Cerebellar nuclear complex (tissue), 1 donor: ENCODE data around the gene ZSCAN4.

Experiments
- DNase-seq, 2 experiments: peaks; one replicate each; lab custom pipeline; 2025; lab: John Stamatoyannopoulos, UW

The ZSCAN4 gene

GRCh38 chr19:57675881-57676280 lies 7.1 kb downstream of the ZSCAN4 start:
- no peak for DNase-seq

- no peak for DNase-seq
These were observed 13.6 kb downstream of the ZSCAN4 start for GRCh38 chr19:57682226-57682766.

- no peak for DNase-seq
These were observed 18.0 kb downstream of the ZSCAN4 start for GRCh38 chr19:57686727-57687126.

GRCh38 chr19:57687363-57688010 lies 18.8 kb downstream of the ZSCAN4 start:
- DNase-seq, result no peak

- DNase-seq, result no peak
These were observed 19.5 kb downstream of the ZSCAN4 start for GRCh38 chr19:57688011-57688763.

GRCh38 chr19:57689750-57690149 lies 21.0 kb downstream of the ZSCAN4 start:
- no peak for DNase-seq

GRCh38 chr19:57701625-57702024 lies 32.9 kb downstream of the ZSCAN4 start:
- no peak for DNase-seq

- no peak for DNase-seq
These were observed 37.6 kb downstream of the ZSCAN4 start for GRCh38 chr19:57706346-57706745.

GRCh38 chr19:57708641-57709361 lies 40.1 kb downstream of the ZSCAN4 start, which contains the start of gene ZNF154:
TSS of gene ZNF154 (minus strand) at chr19:57709204. CDS start at chr19:57708971, 233 bp downstream.
- peak in 1 of 2 experiments; percentile 69 for DNase-seq

- no peak for DNase-seq
These were observed 40.9 kb downstream of the ZSCAN4 start for GRCh38 chr19:57709616-57710015.

- DNase-seq, result no peak
These were observed 43.5 kb downstream of the ZSCAN4 start for GRCh38 chr19:57712222-57712621.

GRCh38 chr19:57719424-57719823 lies 50.7 kb downstream of the ZSCAN4 start:
- DNase-seq, result peak; percentile 75 to 80

- DNase-seq, result peak in 1 of 2 experiments; percentile 41
These were observed 51.3 kb downstream of the ZSCAN4 start for GRCh38 chr19:57719901-57720519.

- no peak for DNase-seq
These were observed 52.1 kb downstream of the ZSCAN4 start for GRCh38 chr19:57720878-57721277.
